Measurements from ENCODE around the gene ILRUN. TPM values are rescaled to one million over a fixed set of nuclear protein-coding genes. Genes with fewer than 3 reads are reported as not detected.
"Not testable (repeated sequence)": the region's sequence is repeated elsewhere in the genome, so short reads cannot be mapped to it uniquely, and the experiment has no call there.

Gene ILRUN
- total RNA-seq, 1 donor from 2014 or later: 74.2 TPM

DNA sequence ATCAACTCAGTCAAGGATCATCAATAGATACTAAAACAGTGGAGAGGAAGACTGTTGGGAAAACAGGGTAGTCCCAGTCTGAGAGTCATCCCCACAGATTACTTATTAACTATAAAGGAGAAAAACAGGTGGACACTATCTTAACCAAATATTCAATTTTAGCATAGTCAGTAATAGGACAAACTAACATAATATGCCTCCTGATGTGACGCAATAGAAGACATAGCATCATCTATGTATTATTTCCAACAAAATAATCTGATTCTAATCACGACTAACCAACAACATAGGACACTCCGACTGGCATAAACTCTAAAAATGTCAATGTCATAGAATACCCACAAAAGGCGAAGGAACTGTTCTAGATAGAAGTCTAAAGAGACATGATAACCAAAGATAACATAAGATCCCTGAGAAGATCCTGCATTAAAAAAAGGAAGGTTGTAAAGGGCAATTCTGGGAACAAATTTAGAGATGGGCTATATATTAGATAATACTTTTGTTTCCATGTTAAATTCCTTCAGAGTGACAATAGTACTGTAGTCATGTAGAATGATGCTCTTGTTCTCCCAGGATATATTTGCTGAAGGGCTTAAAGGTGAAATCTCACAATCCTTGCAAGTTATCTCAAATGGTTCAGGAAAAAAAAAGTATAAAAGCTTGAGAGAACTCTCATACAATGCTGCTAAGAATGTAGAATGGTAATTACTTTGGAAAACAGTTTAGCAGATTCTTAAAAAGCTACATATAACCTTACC is 28.9 kb downstream of the ILRUN start:
- intact Hi-C loops (cut with micrococcal nuclease): no loop called here

- intact Hi-C loops (cut with micrococcal nuclease): no loop called here
These were observed 31.5 kb downstream of the ILRUN start for GRCh38 chr6:34665019-34665418.

DNA sequence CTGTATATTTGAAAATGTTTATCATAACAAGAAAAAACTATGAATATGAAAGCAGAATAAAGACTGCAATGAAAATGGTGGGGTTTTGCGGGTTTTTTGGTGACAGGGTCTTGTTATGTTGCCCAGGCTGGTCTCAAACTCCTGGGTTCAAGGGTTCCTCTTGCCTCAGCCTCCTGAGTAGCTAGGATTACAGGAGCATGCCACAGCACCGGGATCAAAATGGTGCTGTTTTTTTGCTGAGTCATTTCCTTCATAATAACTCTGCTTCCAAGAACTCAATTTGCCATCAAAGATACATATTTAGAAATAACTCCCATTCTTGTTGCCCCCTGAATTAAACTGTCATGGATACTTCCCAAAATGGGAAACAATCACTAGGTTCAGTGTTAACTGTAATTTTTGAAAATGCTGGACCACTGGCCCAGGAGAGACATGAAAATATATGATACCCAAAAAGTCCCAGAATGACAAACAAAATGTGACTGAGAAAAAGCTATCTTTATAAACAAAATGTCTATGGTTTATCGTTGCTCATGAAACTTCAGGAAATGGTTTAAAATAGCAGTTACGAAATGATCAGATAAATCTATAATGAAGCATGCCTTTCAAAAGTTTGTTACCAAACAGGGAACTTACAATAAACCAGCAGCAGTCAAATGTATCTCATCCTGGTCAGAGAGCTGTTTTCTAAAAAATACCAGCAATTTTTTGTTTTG is 32.2 kb downstream of the ILRUN start:
- intact Hi-C loops (cut with micrococcal nuclease): loop anchor here (5.0 kb wide), 1 partner anchor 33 kb away; the partner anchor contains the start of gene ILRUN

DNA sequence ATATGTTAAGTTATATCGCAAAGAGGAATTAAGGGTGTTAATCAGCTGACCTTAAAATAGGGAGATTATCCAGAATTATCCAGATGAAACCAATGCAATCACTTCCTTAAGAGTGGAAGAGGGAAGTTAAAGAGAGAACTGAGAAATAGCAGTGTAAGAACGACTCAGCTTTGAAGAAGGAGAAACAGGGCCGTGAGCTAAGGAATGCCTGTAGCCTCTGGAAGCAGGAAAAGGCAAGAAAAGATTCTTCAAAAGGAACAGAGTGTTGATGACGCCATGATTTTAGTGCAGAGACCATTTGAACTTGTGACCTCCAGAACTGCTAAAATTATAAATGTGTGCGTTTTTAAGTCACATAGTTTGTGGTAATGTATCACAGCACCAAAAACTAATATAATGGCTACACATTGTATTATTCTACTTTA is 32.7 kb downstream of the ILRUN start:
- intact Hi-C loops (cut with micrococcal nuclease): loop anchor here (5.0 kb wide), 1 partner anchor 33 kb away; the partner anchor contains the start of gene ILRUN

GRCh38 chr6:34663371-34663770 is 33.2 kb downstream of the ILRUN start:
- intact Hi-C loops (cut with micrococcal nuclease): loop anchor here (5.0 kb wide), 1 partner anchor 34 kb away; the partner anchor contains the start of gene ILRUN

GRCh38 chr6:34661357-34661756 is 35.2 kb downstream of the ILRUN start:
- intact Hi-C loops (cut with micrococcal nuclease): loop anchor here (5.0 kb wide), 1 partner anchor 36 kb away; the partner anchor contains the start of gene ILRUN

- intact Hi-C loops (cut with micrococcal nuclease): no loop called here
These were observed 37.8 kb downstream of the ILRUN start for GRCh38 chr6:34658605-34659265.

GRCh38 chr6:34657979-34658480 is 38.5 kb downstream of the ILRUN start:
- intact Hi-C loops (cut with micrococcal nuclease): loop anchor here (2.0 kb wide), 1 partner anchor 99 kb away; the partner anchor contains the start of gene SNRPC

GRCh38 chr6:34657307-34657978 is 39.1 kb downstream of the ILRUN start:
- intact Hi-C loops (cut with micrococcal nuclease): loop anchor here (2.0 kb wide), 1 partner anchor 99 kb away; the partner anchor contains the start of gene SNRPC

DNA sequence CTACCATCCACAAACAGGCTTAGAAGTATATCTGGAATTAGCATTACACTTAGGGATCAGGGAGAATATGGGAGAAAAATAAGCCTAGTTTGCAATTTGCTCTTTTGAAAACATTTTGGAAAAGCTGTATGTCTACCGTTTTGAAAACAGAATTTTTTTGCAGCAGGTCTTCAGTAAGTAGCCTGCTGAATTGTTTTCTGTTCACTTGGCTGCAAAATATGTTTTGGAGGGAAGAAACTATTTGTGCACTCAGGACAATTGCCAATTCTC is 39.6 kb downstream of the ILRUN start:
- intact Hi-C loops (cut with micrococcal nuclease): loop anchor here (2.0 kb wide), 1 partner anchor 100 kb away; the partner anchor contains the start of gene SNRPC

GRCh38 chr6:34656378-34657036 is 40.1 kb downstream of the ILRUN start:
- intact Hi-C loops (cut with micrococcal nuclease): loop anchor here (1.0 to 2.0 kb wide), 2 partner anchors 16 to 100 kb away; partner anchors contain the start of gene SNRPC

GRCh38 chr6:34655876-34656377 is 40.6 kb downstream of the ILRUN start:
- intact Hi-C loops (cut with micrococcal nuclease): loop anchor here (1.0 to 2.0 kb wide), 2 partner anchors 16 to 101 kb away; partner anchors contain the start of gene SNRPC

- intact Hi-C loops (cut with micrococcal nuclease): no loop called here
These were observed 42.4 kb downstream of the ILRUN start for GRCh38 chr6:34654061-34654710.

DNA sequence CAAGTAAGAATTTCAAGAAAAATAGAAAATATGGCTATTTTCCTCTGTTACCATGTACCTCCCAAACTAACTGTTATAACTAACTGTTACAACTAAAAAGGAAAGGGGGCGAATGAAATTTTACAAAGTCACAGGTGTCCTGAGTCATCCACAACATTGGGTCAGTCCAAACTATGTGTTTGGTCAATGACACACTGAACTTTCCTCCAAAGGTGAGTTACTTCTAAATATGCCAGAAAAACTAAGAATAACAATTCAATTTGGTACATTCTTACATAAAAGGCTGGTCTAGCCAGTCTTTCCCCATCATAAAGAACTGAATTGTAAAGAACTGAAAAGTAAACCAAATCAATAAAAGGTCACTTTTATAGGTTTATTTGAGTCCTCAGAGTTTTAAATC is 44.3 kb downstream of the ILRUN start:
- intact Hi-C loops (cut with micrococcal nuclease): no loop called here

DNA sequence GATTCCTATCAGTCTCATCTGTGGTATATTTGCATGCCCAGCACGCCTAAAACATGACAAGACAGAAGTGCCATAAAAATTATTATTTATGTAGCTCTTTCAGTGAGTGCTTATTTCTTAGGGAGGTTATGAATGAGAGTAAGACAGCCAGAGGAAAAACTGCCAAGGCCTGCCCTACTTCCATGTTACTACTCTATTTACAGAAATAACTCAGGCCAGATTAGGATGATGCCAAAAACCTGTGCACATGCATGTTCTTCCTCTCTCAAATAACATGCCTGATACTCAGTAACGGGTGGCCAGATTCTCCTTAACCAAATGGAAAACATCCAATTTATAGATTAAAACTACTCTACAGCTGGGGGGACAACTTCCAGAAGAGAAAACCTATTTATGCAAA is 45.7 kb downstream of the ILRUN start:
- intact Hi-C loops (cut with micrococcal nuclease): no loop called here

GRCh38 chr6:34650232-34650631 is 46.3 kb downstream of the ILRUN start:
- intact Hi-C loops (cut with micrococcal nuclease): not testable (repeated sequence)

DNA sequence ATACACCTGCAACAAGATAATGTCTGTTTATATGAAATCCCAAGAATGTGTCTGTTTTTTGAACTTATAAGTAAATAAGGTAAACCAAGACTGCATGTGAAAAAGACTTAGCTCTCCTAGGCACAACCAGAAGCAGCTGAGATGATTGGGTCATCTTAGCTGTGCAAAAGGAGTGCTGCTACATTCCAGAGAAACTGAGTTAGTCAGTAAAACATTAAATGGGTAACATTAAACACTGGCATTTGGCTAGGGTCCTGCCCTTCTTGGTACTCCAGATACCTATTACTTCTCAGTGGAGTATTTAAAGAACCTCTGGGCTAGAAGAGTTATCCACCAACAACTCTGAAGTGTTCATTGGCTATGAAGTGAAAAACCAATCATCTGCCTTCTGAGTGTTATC is 47.8 kb downstream of the ILRUN start:
- intact Hi-C loops (cut with micrococcal nuclease): no loop called here

Measured in T-helper 2 cell treated with Interferon-gamma antibody and Interleukin-4, amounts not matched to agents 100 ng/mL and 5 ng/mL, for 36 hours (primary cell).